Endothelial cell of umbilical vein (primary cell): ENCODE data around the gene SPAG6.

ENCODE experiments used
- CTCF ChIP-seq, 2 donors: IDR thresholded peaks; 1 replicate in 1 of 2; 2 replicates in 1 of 2; pipeline ENCODE4 v1.5.1; 2011; ENCODE audit warnings: low read length in 2 of 2, mild to moderate bottlenecking in 2 of 2, moderate library complexity in 2 of 2, control low read depth in 1 of 2, inconsistent platforms in 1 of 2, low read depth in 1 of 2; ENCODE audit not compliant: insufficient read depth in 1 of 2; ENCODE audit errors: extremely low read depth in 1 of 2
- EZH2 ChIP-seq: IDR thresholded peaks from 2 replicates; pipeline ENCODE4 v1.6.1; 2012; ENCODE audit warnings: borderline replicate concordance, low read depth, mild to moderate bottlenecking, moderate library complexity, low read length, inconsistent platforms; ENCODE audit not compliant: severe bottlenecking
- FOS ChIP-seq: IDR thresholded peaks from 2 replicates; pipeline ENCODE4 v1.6.1; 2011; ENCODE audit warnings: mild to moderate bottlenecking, low read length, moderate library complexity, borderline replicate concordance; ENCODE audit not compliant: insufficient read depth
- GATA2 ChIP-seq: IDR thresholded peaks from 2 replicates; pipeline ENCODE4 v1.7.0; 2011; ENCODE audit warnings: low read depth, mild to moderate bottlenecking, moderate library complexity, mixed read lengths, low read length; ENCODE audit not compliant: insufficient read length, insufficient read depth
- JUN ChIP-seq: IDR thresholded peaks from 2 replicates; pipeline ENCODE4 v1.6.1; 2011; ENCODE audit warnings: borderline replicate concordance, low read depth; ENCODE audit not compliant: insufficient read length, insufficient read depth
- MAX ChIP-seq: IDR thresholded peaks from 2 replicates; pipeline ENCODE4 v1.6.1; 2011; ENCODE audit not compliant: insufficient read depth, insufficient read length
- MYC ChIP-seq: IDR thresholded peaks from one replicate; pipeline ENCODE4 v1.6.1; 2011; ENCODE audit warnings: mild to moderate bottlenecking, low read depth, low read length
- POLR2A ChIP-seq: IDR thresholded peaks from 2 replicates; pipeline ENCODE4 v1.6.1; 2012; ENCODE audit warnings: low read depth, mild to moderate bottlenecking, control low read depth, low read length
- POLR2AphosphoS5 ChIP-seq: IDR thresholded peaks from 2 replicates; pipeline ENCODE4 v1.6.1; 2012; ENCODE audit warnings: low read depth, mild to moderate bottlenecking, control low read depth, low read length, moderate library complexity; ENCODE audit not compliant: insufficient read depth

GRCh38 chr10:22368981-22369380 is 23.7 kb downstream of the SPAG6 start:
- TF ChIP-seq CTCF (IDR thresholded peaks at IDR 0.05; ENCODE audit: extremely low read depth in 1 of 2, insufficient read depth in 1 of 2, low read depth in 1 of 2, low read length in 2 of 2): no peak
- TF ChIP-seq EZH2: no peak
- TF ChIP-seq GATA2: peak; percentile 75
- no peak for TF ChIP-seq POLR2A
- peak; percentile 36 for TF ChIP-seq FOS
- no peak for TF ChIP-seq JUN
- TF ChIP-seq POLR2AphosphoS5: no peak
- TF ChIP-seq MYC: no peak
- TF ChIP-seq MAX: no peak
